Measurements from ENCODE around the gene ODAD4.

ODAD4 gene

DNA sequence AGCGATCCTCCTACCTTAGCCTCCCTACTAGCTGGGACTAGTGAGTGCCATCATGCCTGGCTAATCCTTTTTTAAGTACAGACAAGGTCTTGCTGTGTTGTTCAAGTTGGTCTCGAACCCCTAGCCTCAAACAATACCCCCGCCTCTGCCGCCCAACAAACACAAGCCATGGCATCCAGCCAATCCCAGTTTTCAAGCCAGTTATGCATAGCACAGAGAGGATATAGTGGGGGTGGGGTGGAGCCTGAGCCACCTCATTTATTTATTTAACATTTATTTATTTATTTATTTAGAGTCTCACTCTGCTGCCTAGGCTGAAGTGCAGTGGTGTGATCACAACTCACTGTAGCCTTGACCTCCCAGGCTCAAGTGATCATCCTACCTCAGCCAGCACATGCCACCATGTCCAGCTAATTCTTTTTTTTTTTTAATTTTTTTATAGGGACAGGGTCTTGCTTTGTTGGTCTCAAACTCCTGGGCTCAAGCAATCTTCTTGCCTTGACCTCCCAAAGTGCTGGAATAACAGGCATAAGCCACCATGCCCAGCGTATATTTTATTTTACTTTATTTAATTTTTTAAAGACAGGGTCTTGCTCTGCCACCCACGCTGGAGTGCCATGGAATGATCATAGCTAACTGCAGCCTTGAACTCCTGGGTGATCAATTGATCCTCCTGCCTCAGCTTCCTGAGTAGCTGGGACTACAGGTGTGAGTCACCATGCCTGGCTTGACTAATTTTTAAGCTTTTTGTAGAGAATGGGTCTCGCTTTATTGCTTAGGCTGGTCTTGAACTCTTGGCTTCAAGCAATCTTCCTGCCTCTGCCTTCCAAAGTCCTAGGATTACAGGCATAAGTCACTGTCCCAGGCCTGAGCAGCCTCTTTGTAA is 39.0 kb upstream of the ODAD4 start:
- ATAC-seq (ENCODE audit: low read depth) (no peak), DNase-seq (ENCODE audit: low spot score) (no peak)
- no peak overlapping the region for H3K4me3 ChIP-seq (ENCODE audit: severe bottlenecking)
- no peaks in the 10 kb centered on the region for H3K9me3 ChIP-seq (ENCODE audit: severe bottlenecking)
- TF ChIP-seq CTCF (IDR thresholded peaks at IDR 0.05; ENCODE audit: poor library complexity, severe bottlenecking) = no peak
- no peak overlapping the region for H3K27ac ChIP-seq (ENCODE audit: poor library complexity, severe bottlenecking)
- H3K4me1 ChIP-seq (ENCODE audit: insufficient read depth, poor library complexity, severe bottlenecking) = no peaks in the 10 kb centered on the region
- peaks cover 93% of the 10 kb centered on the region for H3K36me3 ChIP-seq (ENCODE audit: low read depth)
- no peaks in the 10 kb centered on the region for H3K27me3 ChIP-seq (ENCODE audit: insufficient read depth, poor library complexity, severe bottlenecking)

DNA sequence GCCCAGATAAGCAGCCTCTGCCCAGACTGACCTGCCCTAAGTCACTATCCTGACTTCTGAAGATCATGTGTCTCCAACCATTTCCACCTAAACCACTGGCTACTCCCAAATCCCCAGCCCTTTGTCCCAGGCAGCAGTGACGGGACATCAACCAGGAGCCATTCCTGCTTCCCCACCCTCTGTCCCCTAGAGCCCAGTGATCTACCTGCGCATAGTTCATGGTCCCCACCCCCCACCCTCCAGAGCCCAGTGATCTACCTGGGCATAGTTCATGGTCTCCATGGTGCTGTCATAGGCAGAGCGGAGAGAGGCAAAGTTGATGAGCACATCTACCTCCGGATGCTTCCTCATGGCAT is 38.4 kb upstream of the ODAD4 start:
- ATAC-seq (ENCODE audit: low read depth) (no peak), DNase-seq (ENCODE audit: low spot score) (no peak)
- Histone ChIP-seq H3K4me3 (ENCODE audit: severe bottlenecking) (no peak overlapping the region), H3K4me1 (ENCODE audit: insufficient read depth, poor library complexity, severe bottlenecking) (no peaks in the 10 kb centered on the region), H3K36me3 (ENCODE audit: low read depth) (peaks cover 93% of the 10 kb centered on the region), H3K27ac (ENCODE audit: poor library complexity, severe bottlenecking) (no peak overlapping the region), H3K27me3 (ENCODE audit: insufficient read depth, poor library complexity, severe bottlenecking) (no peaks in the 10 kb centered on the region), H3K9me3 (ENCODE audit: severe bottlenecking) (no peaks in the 10 kb centered on the region)
- TF ChIP-seq CTCF (IDR thresholded peaks at IDR 0.05; ENCODE audit: poor library complexity, severe bottlenecking) = no peak

- Histone ChIP-seq H3K27me3 (ENCODE audit: insufficient read depth, poor library complexity, severe bottlenecking) (no peaks in the 10 kb centered on the region), H3K4me1 (ENCODE audit: insufficient read depth, poor library complexity, severe bottlenecking) (no peaks in the 10 kb centered on the region), H3K4me3 (ENCODE audit: severe bottlenecking) (no peak overlapping the region), H3K27ac (ENCODE audit: poor library complexity, severe bottlenecking) (no peak overlapping the region), H3K36me3 (ENCODE audit: low read depth) (peaks cover 93% of the 10 kb centered on the region), H3K9me3 (ENCODE audit: severe bottlenecking) (no peaks in the 10 kb centered on the region)
- DNase-seq (ENCODE audit: low spot score) (no peak), ATAC-seq (ENCODE audit: low read depth) (no peak)
- no peak for TF ChIP-seq CTCF (IDR thresholded peaks at IDR 0.05; ENCODE audit: poor library complexity, severe bottlenecking)
These were observed 37.0 kb upstream of the ODAD4 start for GRCh38 chr17:41893384-41893783.

DNA sequence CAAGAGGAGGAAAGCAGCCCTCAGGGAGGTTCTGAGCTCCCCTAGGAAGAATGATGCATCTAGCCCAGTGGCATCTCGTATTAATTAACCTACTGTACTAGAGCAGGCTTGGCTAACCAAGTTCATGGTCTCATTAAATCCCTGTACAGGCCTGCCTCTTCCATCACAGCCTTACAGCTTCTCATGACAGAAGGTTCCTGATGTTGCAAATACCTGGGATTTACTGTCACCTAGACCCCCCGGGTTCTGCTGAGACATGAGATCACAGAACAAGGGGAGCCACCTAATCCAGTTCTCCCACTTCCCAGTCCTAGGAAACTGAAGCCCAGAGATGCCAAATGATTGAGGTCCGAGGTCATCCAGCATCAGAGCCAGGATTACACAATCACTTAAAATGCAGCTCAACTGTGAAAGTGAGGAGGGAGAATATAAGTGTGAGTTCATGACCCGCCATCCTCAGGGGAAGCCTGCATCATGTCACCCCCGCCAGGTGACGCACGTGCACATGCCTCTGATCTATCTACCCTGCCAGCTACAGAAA is 35.6 kb upstream of the ODAD4 start:
- H3K27ac ChIP-seq (ENCODE audit: poor library complexity, severe bottlenecking) = no peak overlapping the region
- H3K4me3 ChIP-seq (ENCODE audit: severe bottlenecking) = no peak overlapping the region
- no peak for ATAC-seq (ENCODE audit: low read depth)
- H3K4me1 ChIP-seq (ENCODE audit: insufficient read depth, poor library complexity, severe bottlenecking) = no peaks in the 10 kb centered on the region
- H3K36me3 ChIP-seq (ENCODE audit: low read depth) = peaks cover 91% of the 10 kb centered on the region
- no peaks in the 10 kb centered on the region for H3K27me3 ChIP-seq (ENCODE audit: insufficient read depth, poor library complexity, severe bottlenecking)
- no peaks in the 10 kb centered on the region for H3K9me3 ChIP-seq (ENCODE audit: severe bottlenecking)
- no peak for DNase-seq (ENCODE audit: low spot score)
- TF ChIP-seq CTCF (IDR thresholded peaks at IDR 0.05; ENCODE audit: poor library complexity, severe bottlenecking) = no peak

GRCh38 chr17:41895617-41896016 is 34.8 kb upstream of the ODAD4 start:
- Histone ChIP-seq H3K27me3 (ENCODE audit: insufficient read depth, poor library complexity, severe bottlenecking) (no peaks in the 10 kb centered on the region), H3K4me3 (ENCODE audit: severe bottlenecking) (no peak overlapping the region), H3K36me3 (ENCODE audit: low read depth) (peaks cover 89% of the 10 kb centered on the region), H3K27ac (ENCODE audit: poor library complexity, severe bottlenecking) (no peak overlapping the region), H3K9me3 (ENCODE audit: severe bottlenecking) (no peaks in the 10 kb centered on the region), H3K4me1 (ENCODE audit: insufficient read depth, poor library complexity, severe bottlenecking) (no peaks in the 10 kb centered on the region)
- DNase-seq (ENCODE audit: low spot score) (no peak), ATAC-seq (ENCODE audit: low read depth) (no peak)
- no peak for TF ChIP-seq CTCF (IDR thresholded peaks at IDR 0.05; ENCODE audit: poor library complexity, severe bottlenecking)
